Measurements from ENCODE around the gene SLFN11. TPM values are rescaled to one million over a fixed set of nuclear protein-coding genes. Genes with fewer than 3 reads are reported as not detected.

Gene SLFN11
- total and polyA plus RNA-seq, 2 of the 8 experiments (the other 6 are each of a cell fraction or from before 2014, with no cell fraction given) = 0.11 to 0.28 TPM

DNA sequence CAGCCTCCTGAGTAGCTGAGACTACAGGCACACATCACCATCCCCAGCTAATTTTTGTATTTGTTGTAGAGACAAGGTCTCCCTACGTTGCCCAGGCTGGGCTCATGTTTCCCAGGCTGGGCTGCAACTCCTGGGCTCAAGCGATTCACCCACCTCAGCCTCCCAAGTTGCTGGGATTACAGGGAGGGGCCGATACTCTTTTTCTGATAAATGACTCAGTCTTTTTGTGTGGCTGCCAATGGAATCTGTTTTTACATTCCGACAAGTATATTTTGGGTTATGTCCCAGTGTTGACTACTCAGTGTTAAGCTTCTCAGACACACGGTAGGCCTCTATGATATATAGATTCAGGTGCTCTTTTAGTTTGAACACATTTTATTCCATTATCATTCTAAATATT lies 58.1 kb downstream of the SLFN11 start (continued):
- no peak for TF ChIP-seq CHD7 (IDR thresholded peaks at IDR 0.05; ENCODE audit: insufficient replicate concordance, low read length)
- TF ChIP-seq SUZ12 (IDR thresholded peaks at IDR 0.05; ENCODE audit: low read length) = no peak

All from H1 (cell line).